KOPT-K1 (cell line): Measurements from ENCODE around the gene CYLD.

Source experiments
- H3K27ac ChIP-seq: fragments of 200-600 bp; sonication (generic); 2 replicates; pipeline ENCODE4 v1.5.1; 2016; ENCODE audit warnings: antibody characterized with exemption, mild to moderate bottlenecking, low read depth, low read length; ENCODE audit not compliant: poor library complexity, severe bottlenecking
- H3K36me3 ChIP-seq: fragments of 200-600 bp; sonication (generic); 2 replicates; pipeline ENCODE4 v1.5.1; 2017; ENCODE audit warnings: antibody characterized with exemption, mild to moderate bottlenecking, low read length, moderate library complexity; ENCODE audit not compliant: insufficient read depth
- H3K9me3 ChIP-seq: fragments of 200-600 bp; sonication (generic); 2 replicates; pipeline ENCODE4 v1.5.1; 2017; ENCODE audit warnings: antibody characterized with exemption, low read length, mild to moderate bottlenecking; ENCODE audit not compliant: insufficient read depth, poor library complexity, severe bottlenecking

CYLD gene

DNA sequence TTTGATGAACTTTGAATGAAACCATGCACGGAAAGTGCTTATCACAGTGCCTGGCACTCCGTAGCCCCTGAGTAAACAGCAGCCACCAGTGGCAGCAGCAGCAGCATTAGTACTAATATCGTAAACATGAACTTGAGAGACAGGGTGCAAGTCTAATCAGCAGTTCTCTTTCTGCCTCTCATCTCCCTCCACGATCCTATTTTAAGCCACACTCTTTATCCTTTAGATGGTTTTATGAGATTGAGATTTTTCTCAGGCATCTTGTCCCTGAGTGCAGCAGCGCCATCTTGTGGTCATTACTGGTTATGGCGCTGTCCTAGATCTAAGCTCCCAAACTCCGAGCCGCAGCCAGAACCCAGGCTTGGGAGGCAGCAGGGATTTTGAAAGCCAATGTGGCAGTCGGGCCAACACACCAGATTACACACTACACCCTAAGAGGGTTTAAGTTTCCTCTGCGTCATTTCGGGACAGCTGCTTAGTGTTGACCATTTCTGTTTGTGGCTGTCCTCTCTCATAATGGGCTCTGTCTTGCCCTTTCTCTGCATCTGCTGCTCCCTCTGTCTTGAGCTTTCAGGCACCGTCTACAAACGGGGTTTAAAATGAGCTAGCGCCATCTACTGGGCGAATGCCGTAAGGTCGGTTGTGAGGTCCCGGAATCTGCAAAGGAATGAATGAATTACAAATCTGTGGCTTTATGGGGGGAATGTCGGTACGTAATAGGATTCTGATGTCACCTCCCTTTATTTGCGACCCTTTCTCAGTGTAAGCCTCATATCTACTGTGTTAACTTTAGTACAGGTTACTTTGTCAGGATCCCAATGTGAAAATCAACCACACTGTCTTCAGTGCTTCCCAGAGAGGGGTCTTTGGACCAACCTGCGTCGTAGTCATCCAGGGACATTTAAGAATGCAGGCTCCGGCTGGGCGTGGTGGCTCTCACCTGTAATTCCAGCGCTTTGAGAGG lies 64.5 kb downstream of the CYLD start:
- H3K36me3 ChIP-seq = no peaks in the 10 kb centered on the region
- no peak overlapping the region for H3K27ac ChIP-seq
- no peaks in the 10 kb centered on the region for H3K9me3 ChIP-seq

DNA sequence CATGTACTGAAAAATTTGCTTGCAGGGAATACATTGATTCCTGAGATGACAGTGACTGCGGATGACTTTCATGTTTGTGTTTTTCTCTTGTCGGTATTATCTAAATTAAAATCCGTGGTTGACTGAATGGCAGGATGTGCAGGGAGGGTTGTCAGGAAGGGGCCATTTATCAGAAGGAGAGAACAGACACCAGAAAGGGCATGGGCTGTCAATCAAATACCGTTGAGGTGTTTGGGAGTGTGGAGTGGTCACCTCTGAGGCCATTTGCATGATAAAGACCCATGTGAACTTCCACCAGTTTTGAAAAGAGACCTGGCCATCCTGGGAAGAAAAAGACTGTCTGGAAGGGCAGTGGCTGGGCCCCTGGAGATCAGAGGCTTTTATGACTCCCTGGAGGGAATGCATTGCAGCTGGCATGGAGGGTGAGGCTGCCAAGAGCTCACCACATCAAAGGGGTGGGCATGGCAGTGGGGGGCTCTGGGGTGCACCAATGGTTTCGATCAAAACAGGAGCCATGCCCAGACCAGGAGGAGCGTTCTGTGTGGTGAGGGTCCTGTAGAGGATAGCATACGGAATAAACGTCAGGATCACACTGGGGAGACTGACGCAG lies 67.1 kb downstream of the CYLD start:
- Histone ChIP-seq H3K27ac (no peak overlapping the region), H3K36me3 (no peaks in the 10 kb centered on the region), H3K9me3 (no peaks in the 10 kb centered on the region)

DNA sequence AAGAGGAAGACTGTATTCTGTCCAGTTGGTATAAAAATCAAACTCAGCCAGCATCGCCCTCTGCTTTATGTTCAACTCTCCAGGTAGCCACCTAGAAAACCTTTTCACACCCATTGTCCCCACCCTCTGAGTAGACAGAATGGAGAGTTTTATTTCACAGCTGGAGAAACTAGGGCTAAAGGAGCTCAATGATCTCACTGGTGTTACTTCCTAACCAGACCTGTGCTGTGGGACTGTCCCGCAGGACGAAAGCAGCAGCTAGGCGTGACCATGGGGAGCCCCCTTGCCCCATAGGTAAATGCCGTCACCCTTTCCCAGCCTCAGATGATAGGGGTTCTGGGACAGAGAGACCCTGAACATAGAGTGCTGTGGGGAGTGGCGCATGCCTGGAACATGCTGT lies 67.7 kb downstream of the CYLD start:
- no peak overlapping the region for H3K27ac ChIP-seq
- H3K9me3 ChIP-seq = no peaks in the 10 kb centered on the region
- H3K36me3 ChIP-seq = no peaks in the 10 kb centered on the region

DNA sequence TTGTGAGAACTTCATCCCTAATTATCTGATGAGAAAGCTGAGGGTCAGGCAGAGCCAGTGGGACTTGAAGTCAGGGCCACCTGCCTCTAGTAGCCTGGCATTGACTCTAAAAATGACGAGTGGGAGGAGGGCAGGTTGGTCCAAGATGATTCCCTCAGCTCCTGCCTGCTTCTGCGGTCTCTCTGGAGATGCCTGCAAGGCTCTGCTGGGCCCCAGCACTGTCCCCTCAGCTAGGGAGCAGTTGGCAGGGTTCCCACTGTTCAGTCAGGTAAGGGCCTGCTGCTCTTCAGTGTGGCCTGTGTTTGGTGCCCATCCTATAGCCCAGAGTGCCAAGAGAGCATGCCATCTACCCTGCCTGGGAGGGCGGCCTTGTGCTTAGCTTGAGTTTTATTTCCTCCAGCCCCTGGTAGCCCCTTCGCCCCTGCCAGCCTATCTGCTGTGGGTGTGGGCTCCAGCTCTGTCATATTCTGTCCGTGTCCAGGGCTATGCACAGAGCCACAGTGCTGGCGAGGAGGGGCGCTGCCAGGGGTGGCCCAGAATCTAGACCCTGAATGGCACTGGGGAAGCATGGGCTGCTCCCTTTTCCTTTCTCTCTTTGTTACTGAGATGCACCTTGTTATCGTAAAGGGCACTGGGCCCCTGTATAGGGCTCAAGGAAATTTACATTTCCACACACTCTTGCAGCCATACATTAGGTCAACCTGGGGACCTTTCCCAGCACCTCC lies 68.5 kb downstream of the CYLD start:
- H3K36me3 ChIP-seq = no peaks in the 10 kb centered on the region
- H3K27ac ChIP-seq = no peak overlapping the region
- no peaks in the 10 kb centered on the region for H3K9me3 ChIP-seq

DNA sequence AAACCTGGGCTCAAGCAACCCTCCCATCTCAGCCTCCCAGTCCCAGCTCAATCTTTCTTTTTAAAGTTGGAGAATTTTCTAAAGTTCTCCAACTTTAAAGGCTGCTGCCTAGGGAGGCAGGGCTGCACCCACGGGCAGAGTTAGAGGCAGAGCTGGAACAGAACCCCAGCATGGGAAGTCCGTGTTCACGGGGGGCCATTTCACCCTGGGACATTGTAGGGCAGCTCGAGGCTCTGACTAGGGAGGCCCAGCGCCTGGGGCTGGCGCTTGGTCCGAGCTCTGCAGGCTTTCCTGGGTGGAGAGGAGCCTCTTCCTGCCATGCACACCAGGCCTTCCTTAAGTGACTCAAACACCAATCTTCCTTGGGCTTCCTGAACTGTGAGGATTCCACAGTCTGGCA lies 70.2 kb downstream of the CYLD start:
- H3K27ac ChIP-seq = no peak overlapping the region
- H3K36me3 ChIP-seq = no peaks in the 10 kb centered on the region
- no peaks in the 10 kb centered on the region for H3K9me3 ChIP-seq

DNA sequence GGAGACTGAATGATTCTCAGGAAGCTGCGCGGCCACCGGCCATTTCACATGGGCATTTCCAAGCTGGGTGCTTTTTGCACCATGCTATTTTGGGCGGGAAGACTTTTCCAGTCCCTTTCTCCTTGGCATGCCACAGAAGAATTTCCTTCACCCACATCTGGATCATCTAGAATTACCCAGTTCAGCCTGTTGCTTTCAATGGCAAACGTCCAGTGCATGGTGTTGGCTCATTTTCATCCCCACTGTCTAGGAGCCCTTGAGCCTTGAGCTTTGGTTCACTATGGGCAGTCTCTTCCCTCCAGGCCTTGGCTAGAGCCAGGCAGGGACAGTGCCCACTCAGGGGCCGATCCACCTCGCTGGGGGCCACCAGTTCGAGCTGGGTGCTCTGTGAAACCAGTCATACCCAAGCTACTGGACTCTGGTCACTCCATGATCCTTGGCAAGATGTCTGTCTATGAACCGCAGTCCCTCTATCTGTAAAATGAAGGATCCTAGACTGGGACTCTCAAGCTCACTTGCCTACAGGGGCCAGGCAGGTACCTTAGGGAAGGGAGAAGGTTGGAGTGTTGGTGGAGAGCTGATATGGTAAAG lies 71.1 kb downstream of the CYLD start:
- H3K36me3 ChIP-seq = no peaks in the 10 kb centered on the region
- H3K27ac ChIP-seq = no peak overlapping the region
- H3K9me3 ChIP-seq = no peaks in the 10 kb centered on the region

DNA sequence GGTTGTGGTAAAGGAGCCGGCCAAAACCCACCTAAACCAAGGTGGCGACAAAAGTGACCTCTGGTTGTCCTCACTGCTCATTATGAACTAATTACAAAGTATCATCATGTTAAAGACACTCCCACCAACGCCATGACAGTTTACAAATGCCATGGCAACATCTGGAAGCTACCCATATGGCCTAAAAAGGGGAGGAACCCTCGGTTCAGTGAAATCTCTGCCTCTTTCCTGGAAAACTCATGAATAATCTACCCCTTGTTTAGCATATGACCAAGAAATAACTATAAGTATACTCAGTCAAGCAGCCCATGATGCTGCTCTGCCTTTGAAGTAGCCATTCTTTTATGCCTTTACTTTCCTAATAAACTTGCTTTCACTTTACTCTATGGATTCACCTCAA lies 72.2 kb downstream of the CYLD start:
- no peak overlapping the region for H3K27ac ChIP-seq
- no peaks in the 10 kb centered on the region for H3K36me3 ChIP-seq
- H3K9me3 ChIP-seq = no peaks in the 10 kb centered on the region

DNA sequence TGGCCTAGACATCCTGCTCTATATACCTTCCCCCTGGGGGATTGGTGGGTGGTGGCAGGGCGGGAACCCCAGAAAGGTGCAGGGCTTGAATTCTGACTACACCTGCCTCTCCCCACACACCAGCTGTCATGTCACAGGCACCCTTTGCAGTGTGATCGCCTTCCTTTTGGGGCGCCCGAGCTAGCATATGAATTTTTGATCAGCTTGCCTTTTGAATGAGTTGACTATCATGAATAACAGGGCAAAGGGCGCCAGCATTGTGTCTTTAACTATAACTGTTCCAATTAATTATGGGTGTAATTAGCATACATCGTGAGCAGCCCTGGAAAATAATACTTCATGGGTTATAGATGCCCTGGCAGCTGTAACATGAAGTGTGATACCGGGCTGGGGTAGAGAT lies 72.7 kb downstream of the CYLD start:
- no peak overlapping the region for H3K27ac ChIP-seq
- H3K36me3 ChIP-seq = no peaks in the 10 kb centered on the region
- H3K9me3 ChIP-seq = no peaks in the 10 kb centered on the region

DNA sequence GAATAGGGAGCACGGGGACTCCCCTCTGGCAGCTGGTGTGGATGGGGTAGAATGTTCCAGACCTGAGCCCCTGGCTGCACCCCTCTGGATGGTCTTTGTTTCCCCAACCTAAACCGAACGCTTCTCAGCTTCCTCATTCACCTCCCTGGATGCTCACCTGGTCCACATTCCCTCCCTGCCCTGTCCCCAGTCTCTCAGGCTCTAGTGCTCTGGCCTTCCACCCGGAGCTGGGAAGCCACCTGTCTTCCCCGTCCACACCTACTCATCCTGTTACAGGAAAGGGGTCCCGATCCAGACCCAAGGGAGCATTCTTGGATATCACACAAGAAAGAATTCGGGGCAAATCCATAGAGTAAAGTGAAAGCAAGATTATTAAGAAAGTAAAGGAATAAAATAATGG lies 73.5 kb downstream of the CYLD start:
- H3K36me3 ChIP-seq = no peaks in the 10 kb centered on the region

DNA sequence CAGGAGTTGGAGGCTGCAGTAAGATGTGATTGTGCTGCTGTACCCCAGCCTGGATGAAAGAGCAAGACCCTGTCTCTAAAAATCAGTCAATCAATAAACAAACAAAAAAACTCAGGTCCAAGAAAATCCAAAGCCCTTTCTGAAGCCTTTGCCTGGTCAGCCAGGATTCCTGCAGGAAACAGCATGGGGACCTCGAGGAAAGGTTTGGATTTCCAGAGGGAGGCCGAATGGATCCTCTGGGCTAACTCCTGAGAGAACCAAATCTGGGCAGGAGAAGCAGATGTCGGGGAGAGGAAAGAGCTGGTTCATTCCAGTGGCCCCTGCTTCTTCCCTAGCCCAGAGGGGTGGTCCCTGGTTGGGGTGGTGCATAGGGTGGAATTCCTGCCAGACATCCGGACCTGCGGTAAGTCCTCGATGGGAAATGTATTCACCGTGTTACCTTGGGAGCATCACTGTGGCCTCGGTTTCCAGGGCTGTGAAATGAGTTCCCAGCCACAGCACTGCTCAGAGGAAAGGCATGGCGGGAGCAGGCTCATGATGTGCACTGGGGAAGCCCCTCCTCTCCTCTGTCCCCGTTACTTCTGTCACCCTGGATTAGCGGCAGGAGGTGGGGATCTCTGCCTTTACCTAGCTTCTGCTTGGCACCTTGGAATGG lies 75.1 kb downstream of the CYLD start:
- H3K9me3 ChIP-seq = no peaks in the 10 kb centered on the region
- H3K36me3 ChIP-seq = no peaks in the 10 kb centered on the region
- no peak overlapping the region for H3K27ac ChIP-seq

More for the DNA sequence above, 73.5 kb downstream of the CYLD start:
- Histone ChIP-seq H3K9me3 (no peaks in the 10 kb centered on the region), H3K27ac (no peak overlapping the region)

DNA sequence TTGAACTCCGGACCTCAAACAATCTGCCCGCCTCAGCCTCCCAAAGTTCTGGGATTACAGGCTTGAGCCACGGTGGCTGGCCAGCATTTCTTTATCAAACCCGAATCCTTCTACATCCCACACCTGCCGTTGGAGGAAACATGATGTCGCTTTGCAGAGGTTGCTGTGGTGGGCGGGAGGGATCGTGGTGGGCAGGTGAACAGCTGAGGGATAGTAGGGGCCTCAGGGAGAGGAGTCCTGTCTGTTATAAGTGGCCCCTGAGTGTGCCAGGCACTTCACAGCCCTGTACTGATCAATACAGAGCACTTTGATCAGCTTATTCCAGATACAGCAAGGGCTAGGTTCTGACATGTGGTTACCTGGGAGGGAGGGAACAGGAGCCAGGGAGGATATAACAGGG lies 76.5 kb downstream of the CYLD start:
- no peaks in the 10 kb centered on the region for H3K36me3 ChIP-seq

DNA sequence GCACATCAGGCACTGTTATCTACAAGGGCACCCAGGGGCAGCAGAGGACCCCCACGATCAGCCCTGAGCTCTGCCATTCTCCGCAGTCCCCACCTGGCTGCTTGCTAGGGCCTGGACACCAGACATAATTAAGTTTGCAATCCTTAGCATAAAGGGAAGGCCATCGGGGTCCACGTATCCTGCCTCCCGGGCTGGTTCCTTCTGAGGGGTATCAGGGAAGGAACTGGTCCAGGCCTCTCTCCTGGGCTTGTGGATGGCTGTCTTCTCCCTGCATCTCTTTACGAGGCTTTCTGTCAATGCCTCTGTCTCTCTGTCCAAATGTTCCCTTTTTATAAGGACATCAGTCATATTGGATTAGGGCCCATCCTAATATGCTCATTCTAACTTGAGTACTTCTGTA lies 77.8 kb downstream of the CYLD start:
- H3K9me3 ChIP-seq = no peaks in the 10 kb centered on the region
- no peak overlapping the region for H3K27ac ChIP-seq
- no peaks in the 10 kb centered on the region for H3K36me3 ChIP-seq

More for the DNA sequence above, 76.5 kb downstream of the CYLD start:
- no peaks in the 10 kb centered on the region for H3K9me3 ChIP-seq
- H3K27ac ChIP-seq = no peak overlapping the region

DNA sequence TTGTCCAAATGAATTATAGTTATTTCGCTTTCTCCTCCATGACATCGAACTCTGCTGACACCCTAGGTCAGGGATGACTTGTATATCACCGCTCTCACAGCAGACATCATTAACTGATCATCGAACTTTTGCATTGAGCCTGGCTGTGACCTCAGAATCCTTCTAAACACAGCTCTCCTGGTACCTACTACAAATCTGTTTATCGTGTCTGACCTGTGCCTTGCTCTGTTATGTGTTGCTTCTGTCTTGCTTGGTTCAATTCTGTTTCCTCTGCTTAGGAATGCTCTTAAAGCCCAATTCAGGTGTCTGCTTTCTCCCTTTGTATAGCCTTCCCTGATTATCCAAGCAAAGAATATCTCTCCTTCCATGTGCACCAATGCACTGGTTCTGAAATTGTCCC lies 78.3 kb downstream of the CYLD start:
- Histone ChIP-seq H3K27ac (no peak overlapping the region), H3K36me3 (no peaks in the 10 kb centered on the region), H3K9me3 (no peaks in the 10 kb centered on the region)

DNA sequence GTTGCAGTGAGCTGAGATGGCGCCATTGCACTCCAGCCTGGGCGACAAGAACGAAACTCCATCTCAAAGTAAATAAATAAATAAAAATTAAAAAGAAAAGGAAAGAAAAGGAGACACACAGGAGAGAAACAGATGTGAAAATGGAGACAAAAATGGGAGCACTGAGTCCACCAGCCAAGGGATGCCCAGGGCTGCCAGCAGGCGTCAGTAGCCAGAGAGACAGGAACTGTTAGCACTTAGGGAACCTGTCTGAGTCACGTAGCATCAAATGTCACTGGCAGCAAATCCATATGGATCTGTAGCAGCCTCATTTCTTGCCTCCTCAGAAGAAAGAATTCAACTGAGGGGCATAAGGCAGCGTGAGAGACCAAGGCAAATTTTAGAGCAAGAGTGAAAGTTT lies 79.7 kb downstream of the CYLD start:
- no peak overlapping the region for H3K27ac ChIP-seq
- no peaks in the 10 kb centered on the region for H3K9me3 ChIP-seq
- no peaks in the 10 kb centered on the region for H3K36me3 ChIP-seq

DNA sequence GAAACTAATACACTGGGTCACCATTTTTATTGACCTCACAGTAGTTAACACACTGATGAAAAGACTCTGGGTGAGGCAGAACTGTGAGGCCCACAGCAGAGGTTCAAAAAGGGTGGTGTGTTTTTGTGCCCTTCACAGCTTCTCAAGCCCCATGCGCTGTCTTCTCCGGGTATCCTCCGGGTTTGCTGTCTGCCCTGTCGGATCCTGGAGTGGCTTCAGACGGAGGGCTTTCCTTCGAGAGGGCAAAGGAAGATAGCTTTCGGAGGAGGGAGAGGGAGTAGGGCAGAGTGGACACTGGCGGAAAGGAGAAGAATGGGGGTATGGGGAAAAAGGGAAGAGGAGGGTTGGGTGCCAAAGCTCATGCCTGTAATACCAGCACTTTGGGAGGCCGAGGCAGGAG lies 80.8 kb downstream of the CYLD start:
- no peaks in the 10 kb centered on the region for H3K36me3 ChIP-seq
- no peak overlapping the region for H3K27ac ChIP-seq
- no peaks in the 10 kb centered on the region for H3K9me3 ChIP-seq
